Fibroblast of lung (primary cell): ENCODE results near the gene SLC22A14. TPM values are rescaled to one million over a fixed set of nuclear protein-coding genes. Genes with fewer than 3 reads are reported as not detected.

Source experiments
- DNase-seq, 2 donors: peaks; one replicate each; pipeline versions ENCODE4 v3.0.0 to v3.0.0-alpha.2; 2010; ENCODE audit warnings: low read depth in 2 of 2
- H2AFZ ChIP-seq: 2 replicates; pipeline ENCODE4 v1.5.1; 2012; ENCODE audit warnings: low read length, control low read depth, inconsistent platforms
- H3K27ac ChIP-seq: 2 replicates; pipeline ENCODE4 v1.5.1; 2011; ENCODE audit warnings: low read length, control low read depth; ENCODE audit not compliant: insufficient read depth
- H3K27me3 ChIP-seq: 2 replicates; pipeline ENCODE4 v1.5.1; 2011; ENCODE audit warnings: mild to moderate bottlenecking, low read length; ENCODE audit not compliant: control insufficient read depth, insufficient read depth
- H3K36me3 ChIP-seq: 2 replicates; pipeline ENCODE4 v1.5.1; 2011; ENCODE audit warnings: low read length; ENCODE audit not compliant: control insufficient read depth, insufficient read depth
- H3K4me1 ChIP-seq: 2 replicates; pipeline ENCODE4 v1.5.1; 2011; ENCODE audit warnings: low read length; ENCODE audit not compliant: control insufficient read depth, insufficient read depth; ENCODE audit errors: extremely low read depth
- H3K4me2 ChIP-seq: 2 replicates; pipeline ENCODE4 v1.5.1; 2011; ENCODE audit warnings: low read length, control low read depth; ENCODE audit not compliant: insufficient read depth; ENCODE audit errors: extremely low read depth
- H3K4me3 ChIP-seq, 4 experiments: fragments of 200-600 bp in 1 of 4; sonication (generic) in 1 of 4; replicated peaks in 1 of 4; 2 replicates each; pipeline ENCODE4 v1.5.1; 2011 to 2016; ENCODE audit warnings: low read length in 4 of 4, low read depth in 3 of 4, mild to moderate bottlenecking in 3 of 4, control low read depth in 2 of 4, inconsistent platforms in 1 of 4, mixed read lengths in 1 of 4; ENCODE audit not compliant: insufficient read depth in 1 of 4; ENCODE audit errors: control extremely low read depth in 1 of 4
- H3K79me2 ChIP-seq: 2 replicates; pipeline ENCODE4 v1.5.1; 2012; ENCODE audit warnings: mild to moderate bottlenecking, low read length, inconsistent platforms; ENCODE audit not compliant: control insufficient read depth, insufficient read depth
- H3K9ac ChIP-seq: 2 replicates; pipeline ENCODE4 v1.5.1; 2011; ENCODE audit warnings: mild to moderate bottlenecking, low read length, control low read depth; ENCODE audit not compliant: insufficient read depth
- H3K9me3 ChIP-seq: 2 replicates; pipeline ENCODE4 v1.5.1; 2012; ENCODE audit warnings: low read depth, low read length; ENCODE audit not compliant: control insufficient read depth, insufficient read depth
- H4K20me1 ChIP-seq: 2 replicates; pipeline ENCODE4 v1.5.1; 2011; ENCODE audit warnings: low read length; ENCODE audit not compliant: control insufficient read depth, insufficient read depth; ENCODE audit errors: extremely low read depth
- EZH2 ChIP-seq: IDR thresholded peaks from 2 replicates; pipeline ENCODE4 v1.5.1; 2012; ENCODE audit warnings: low read length, control low read depth, mild to moderate bottlenecking; ENCODE audit errors: missing control alignments
- polyA plus RNA-seq, 2 donors: library from polyadenylated mRNA; depleted of rRNA in 1 of 2; stranded (reverse) in 1 of 2; unstranded in 1 of 2; fragments of >200 nt; gene quantifications; 2 replicates each; pipeline ENCODE4 v1.2.1, GENCODE V29; 2011 to 2012; ENCODE audit warnings: missing spikeins in 1 of 2
- total RNA-seq: library from RNA; depleted of rRNA; stranded (reverse); fragments of >200 nt; gene quantifications from 2 replicates; pipeline ENCODE4 v1.2.1, GENCODE V29; 2014
- TF ChIP-seq, protein P1 (sequence below), 2 donors: IDR thresholded peaks in 1 of 2; conservative IDR thresholded peaks in 1 of 2; 1 replicate in 1 of 2; 2 replicates in 1 of 2; pipeline ENCODE4 v1.5.1; 2011 to 2012; ENCODE audit warnings: low read length in 2 of 2, control low read depth in 1 of 2, inconsistent platforms in 1 of 2, low read depth in 1 of 2, mild to moderate bottlenecking in 1 of 2

The SLC22A14 gene
- total and polyA plus RNA-seq, 2 donors (not counting 1 experiment from before 2014, with no cell fraction given): 0.17 TPM; not detected in 1

- no peaks in the 10 kb centered on the region for H4K20me1 ChIP-seq
- H3K36me3 ChIP-seq: no peaks in the 10 kb centered on the region
- H3K4me2 ChIP-seq: peak overlapping the region; percentile 86
- TF ChIP-seq EZH2: no peak
- TF ChIP-seq, protein P1, sequence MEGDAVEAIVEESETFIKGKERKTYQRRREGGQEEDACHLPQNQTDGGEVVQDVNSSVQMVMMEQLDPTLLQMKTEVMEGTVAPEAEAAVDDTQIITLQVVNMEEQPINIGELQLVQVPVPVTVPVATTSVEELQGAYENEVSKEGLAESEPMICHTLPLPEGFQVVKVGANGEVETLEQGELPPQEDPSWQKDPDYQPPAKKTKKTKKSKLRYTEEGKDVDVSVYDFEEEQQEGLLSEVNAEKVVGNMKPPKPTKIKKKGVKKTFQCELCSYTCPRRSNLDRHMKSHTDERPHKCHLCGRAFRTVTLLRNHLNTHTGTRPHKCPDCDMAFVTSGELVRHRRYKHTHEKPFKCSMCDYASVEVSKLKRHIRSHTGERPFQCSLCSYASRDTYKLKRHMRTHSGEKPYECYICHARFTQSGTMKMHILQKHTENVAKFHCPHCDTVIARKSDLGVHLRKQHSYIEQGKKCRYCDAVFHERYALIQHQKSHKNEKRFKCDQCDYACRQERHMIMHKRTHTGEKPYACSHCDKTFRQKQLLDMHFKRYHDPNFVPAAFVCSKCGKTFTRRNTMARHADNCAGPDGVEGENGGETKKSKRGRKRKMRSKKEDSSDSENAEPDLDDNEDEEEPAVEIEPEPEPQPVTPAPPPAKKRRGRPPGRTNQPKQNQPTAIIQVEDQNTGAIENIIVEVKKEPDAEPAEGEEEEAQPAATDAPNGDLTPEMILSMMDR (conservative IDR thresholded peaks at IDR 0.05 in 1 of 2, IDR thresholded peaks at IDR 0.05 in 1 of 2; ENCODE audit: low read depth in 1 of 2, low read length in 2 of 2): no peak
- no peak for DNase-seq
- no peak overlapping the region for H2AFZ ChIP-seq
- H3K9me3 ChIP-seq: no peaks in the 10 kb centered on the region
- H3K27ac ChIP-seq: no peak overlapping the region
- no peaks in the 10 kb centered on the region for H3K27me3 ChIP-seq
- H3K4me1 ChIP-seq: peaks cover 2% of the 10 kb centered on the region
- H3K4me3 ChIP-seq: peak overlapping the region; percentile 62 to 78 (median 74)
- no peaks in the 10 kb centered on the region for H3K79me2 ChIP-seq
- no peak overlapping the region for H3K9ac ChIP-seq
Measured at GRCh38 chr3:38347421-38348200, 65.5 kb downstream of the SLC22A14 start.

GRCh38 chr3:38348903-38349302, 66.8 kb downstream of the SLC22A14 start:
- Histone ChIP-seq H3K4me1 (peaks cover 2% of the 10 kb centered on the region), H3K9me3 (no peaks in the 10 kb centered on the region), H3K79me2 (no peaks in the 10 kb centered on the region), H3K4me2 (no peak overlapping the region), H3K27me3 (no peaks in the 10 kb centered on the region), H3K27ac (no peak overlapping the region), H3K9ac (no peak overlapping the region), H4K20me1 (no peaks in the 10 kb centered on the region), H2AFZ (no peak overlapping the region), H3K36me3 (no peaks in the 10 kb centered on the region), H3K4me3 (no peak overlapping the region)
- TF ChIP-seq, protein P1 (conservative IDR thresholded peaks at IDR 0.05 in 1 of 2, IDR thresholded peaks at IDR 0.05 in 1 of 2; ENCODE audit: low read depth in 1 of 2, low read length in 2 of 2): no peak
- no peak for TF ChIP-seq EZH2
- peak in 1 of 2 donors; percentile 43 for DNase-seq

- Histone ChIP-seq H3K27me3 (no peaks in the 10 kb centered on the region), H3K79me2 (no peaks in the 10 kb centered on the region), H3K36me3 (no peaks in the 10 kb centered on the region), H4K20me1 (no peaks in the 10 kb centered on the region), H3K9me3 (no peaks in the 10 kb centered on the region), H3K4me1 (peaks cover 2% of the 10 kb centered on the region), H2AFZ (no peak overlapping the region), H3K9ac (no peak overlapping the region), H3K4me2 (no peak overlapping the region), H3K4me3 (no peak overlapping the region), H3K27ac (no peak overlapping the region)
- TF ChIP-seq, protein P1 (conservative IDR thresholded peaks at IDR 0.05 in 1 of 2, IDR thresholded peaks at IDR 0.05 in 1 of 2; ENCODE audit: low read depth in 1 of 2, low read length in 2 of 2): no peak
- TF ChIP-seq EZH2: no peak
- peak; percentile 13 to 55 for DNase-seq
Measured at GRCh38 chr3:38349684-38350359, 67.7 kb downstream of the SLC22A14 start.
